Skeletal muscle satellite cell (primary cell): Measurements from ENCODE around the gene KCNMB1. TPM values are rescaled to one million over a fixed set of nuclear protein-coding genes. Genes with fewer than 3 reads are reported as not detected.

Source experiments
- H3K27me3 ChIP-seq: 2 replicates; pipeline ENCODE4 v1.7.0; 2013; ENCODE audit warnings: low read length; ENCODE audit not compliant: control insufficient read depth, insufficient read depth
- H3K36me3 ChIP-seq: 2 replicates; pipeline ENCODE4 v1.7.0; 2013; ENCODE audit warnings: mild to moderate bottlenecking, control low read depth, low read length; ENCODE audit not compliant: insufficient read depth
- H3K4me1 ChIP-seq: 2 replicates; pipeline ENCODE4 v1.7.0; 2013; ENCODE audit warnings: low read length; ENCODE audit not compliant: control insufficient read depth, insufficient read depth
- H3K4me2 ChIP-seq: 2 replicates; pipeline ENCODE4 v1.7.0; 2013; ENCODE audit warnings: mild to moderate bottlenecking, low read length
- H3K4me3 ChIP-seq: 2 replicates; pipeline ENCODE4 v1.7.0; 2013; ENCODE audit warnings: low read length
- H3K9ac ChIP-seq: 2 replicates; pipeline ENCODE4 v1.7.0; 2013; ENCODE audit warnings: mild to moderate bottlenecking, low read depth, low read length, moderate library complexity
- H3K9me3 ChIP-seq: replicated peaks from 2 replicates; pipeline ENCODE4 v1.7.0; 2013; ENCODE audit warnings: mild to moderate bottlenecking, control low read depth, low read length
- total RNA-seq: library from RNA; depleted of rRNA; stranded (reverse); fragments of >200 nt; gene quantifications from 2 replicates; pipeline ENCODE4 v1.2.3, GENCODE V29; 2012; rRNA removed

The KCNMB1 gene, protein sequence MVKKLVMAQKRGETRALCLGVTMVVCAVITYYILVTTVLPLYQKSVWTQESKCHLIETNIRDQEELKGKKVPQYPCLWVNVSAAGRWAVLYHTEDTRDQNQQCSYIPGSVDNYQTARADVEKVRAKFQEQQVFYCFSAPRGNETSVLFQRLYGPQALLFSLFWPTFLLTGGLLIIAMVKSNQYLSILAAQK
- under 0.01 TPM in 1 of 2 replicates, not detected in the other for total RNA-seq

DNA sequence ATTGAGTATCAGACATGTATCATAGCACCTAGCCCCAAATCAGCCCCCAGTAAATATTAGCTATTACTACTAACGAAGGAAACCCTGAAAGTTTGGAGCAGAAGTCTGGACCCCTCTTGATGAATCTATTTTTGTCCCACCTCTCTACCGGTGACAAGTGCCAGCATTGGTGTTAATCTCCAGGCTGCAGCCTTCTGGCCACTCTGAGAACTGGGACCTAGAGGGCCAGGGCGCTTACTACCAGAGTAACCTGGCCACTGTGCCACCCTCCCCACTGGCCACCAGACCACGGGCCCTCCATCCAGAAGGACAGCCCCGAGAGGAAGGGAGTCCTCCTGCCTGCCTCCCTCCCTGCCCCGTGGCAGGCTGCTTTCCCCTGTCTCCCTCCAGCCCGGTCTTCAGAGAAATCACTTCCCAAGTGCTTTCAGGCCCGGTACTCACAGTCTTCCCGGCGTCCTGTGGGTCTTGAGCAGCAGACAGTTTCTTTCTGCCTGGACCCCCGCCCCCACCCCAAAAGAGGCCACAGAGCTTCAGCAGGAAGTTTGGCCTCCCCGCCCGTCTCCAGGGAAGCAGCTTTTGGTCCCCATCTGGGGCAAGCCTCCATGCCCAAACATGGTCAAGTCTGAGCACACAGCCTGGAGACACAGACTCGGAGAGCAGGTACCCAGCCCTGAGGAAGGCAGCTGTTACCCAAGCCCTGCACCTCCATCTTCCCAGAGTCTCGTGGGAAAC lies at the start of gene KCNMB1:
Gene KCNMB1 (minus strand): TSS at position 550 of the 732 bp plus-strand sequence. CDS start 3,920 bp downstream, outside the sequence.
- Histone ChIP-seq H3K27me3 (no peaks in the 10 kb centered on the region), H3K9ac (no peak within 1 kb of the TSS), H3K4me3 (no peak within 1 kb of the TSS), H3K9me3 (no peaks in the 10 kb centered on the region), H3K4me1 (no peaks in the 10 kb centered on the region), H3K4me2 (no peak within 1 kb of the TSS), H3K36me3 (no peaks in the 10 kb centered on the region)

DNA sequence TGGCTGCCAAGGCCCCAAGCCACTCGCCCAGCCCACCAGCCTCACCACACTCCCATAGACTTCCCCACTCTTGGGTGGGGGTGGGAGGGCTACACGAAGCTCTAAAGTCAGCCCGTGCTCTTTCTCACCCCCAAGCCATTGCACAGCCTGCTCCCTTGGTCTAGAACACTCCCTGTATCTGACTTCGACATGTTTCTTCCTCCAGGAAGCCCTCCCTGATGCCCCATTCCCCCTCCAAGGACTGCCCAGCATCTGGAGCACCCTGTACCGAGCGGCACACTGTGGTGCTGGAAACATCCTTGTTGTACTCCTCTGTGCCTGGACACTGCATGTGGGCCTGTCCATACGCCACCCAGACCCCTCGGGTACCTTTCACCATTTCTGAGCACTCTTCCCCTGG lies 49.4 kb upstream of the KCNMB1 start:
- no peaks in the 10 kb centered on the region for H3K36me3 ChIP-seq

DNA sequence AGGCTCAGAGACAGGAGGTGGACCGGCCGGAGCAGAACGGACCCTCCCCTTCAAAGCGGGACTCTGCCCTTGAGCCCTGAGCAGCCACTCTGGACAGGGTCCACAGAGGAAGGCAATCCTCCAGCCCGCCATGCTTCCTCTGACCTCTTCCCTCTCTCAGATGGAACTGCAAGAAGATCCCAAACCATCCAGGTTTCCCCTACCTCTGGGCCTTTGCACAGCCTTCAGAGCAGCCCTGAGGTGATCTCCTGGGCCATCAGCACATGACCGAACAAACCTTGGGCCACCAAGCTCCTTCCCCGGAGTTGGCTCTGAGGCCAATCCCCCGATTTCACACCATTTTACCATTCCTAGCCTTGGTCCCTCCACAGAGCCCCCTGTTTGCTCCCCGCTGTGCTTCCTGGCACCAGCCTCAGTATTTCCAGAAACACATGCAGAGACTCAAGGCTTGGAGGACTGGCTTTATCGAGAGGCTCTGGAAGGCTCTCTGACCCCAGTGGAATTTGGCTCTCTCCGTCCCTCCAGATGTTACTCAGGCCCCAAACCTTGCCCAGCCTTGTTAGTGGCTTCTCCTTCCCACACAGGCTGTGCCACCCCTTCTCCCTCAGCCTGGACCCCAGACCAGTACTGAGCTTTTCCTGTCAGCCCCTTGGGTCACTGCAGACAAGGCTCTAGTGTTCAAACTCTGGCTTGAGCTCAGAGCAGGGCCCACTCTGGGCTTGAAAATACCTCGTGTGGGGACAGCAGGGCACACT lies 48.6 kb upstream of the KCNMB1 start:
- H3K4me1 ChIP-seq, result no peaks in the 10 kb centered on the region
- no peaks in the 10 kb centered on the region for H3K9me3 ChIP-seq
- H3K36me3 ChIP-seq, result no peaks in the 10 kb centered on the region
- H3K27me3 ChIP-seq, result no peaks in the 10 kb centered on the region
- H3K9ac ChIP-seq, result no peak overlapping the region
- H3K4me2 ChIP-seq, result no peak overlapping the region
- H3K4me3 ChIP-seq, result no peak overlapping the region

More for the DNA sequence above, 49.4 kb upstream of the KCNMB1 start:
- Histone ChIP-seq H3K4me3 (no peak overlapping the region), H3K4me2 (no peak overlapping the region), H3K4me1 (no peaks in the 10 kb centered on the region), H3K9ac (no peak overlapping the region), H3K9me3 (no peaks in the 10 kb centered on the region), H3K27me3 (no peaks in the 10 kb centered on the region)

DNA sequence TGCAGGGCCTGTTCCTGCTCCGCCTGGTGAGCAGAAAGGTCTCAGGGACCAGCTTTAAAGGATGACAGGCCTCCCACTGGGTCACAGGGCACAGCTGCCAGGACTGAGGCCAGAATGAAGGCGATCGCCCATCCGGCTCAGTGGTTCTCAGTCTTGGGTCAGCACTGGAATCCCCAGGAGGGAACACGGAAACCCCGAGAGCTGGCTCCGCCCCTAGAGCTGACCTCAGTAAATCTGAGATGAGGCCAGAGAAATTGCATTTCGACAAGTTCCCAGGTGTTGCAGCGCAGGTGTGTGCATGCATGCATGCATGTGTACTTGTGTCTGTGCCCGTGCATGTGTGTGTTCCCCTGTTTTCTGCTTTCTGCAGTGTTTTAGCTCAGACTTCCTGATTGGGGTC lies 47.2 kb upstream of the KCNMB1 start:
- Histone ChIP-seq H3K9ac (no peak overlapping the region), H3K4me1 (no peaks in the 10 kb centered on the region)

DNA sequence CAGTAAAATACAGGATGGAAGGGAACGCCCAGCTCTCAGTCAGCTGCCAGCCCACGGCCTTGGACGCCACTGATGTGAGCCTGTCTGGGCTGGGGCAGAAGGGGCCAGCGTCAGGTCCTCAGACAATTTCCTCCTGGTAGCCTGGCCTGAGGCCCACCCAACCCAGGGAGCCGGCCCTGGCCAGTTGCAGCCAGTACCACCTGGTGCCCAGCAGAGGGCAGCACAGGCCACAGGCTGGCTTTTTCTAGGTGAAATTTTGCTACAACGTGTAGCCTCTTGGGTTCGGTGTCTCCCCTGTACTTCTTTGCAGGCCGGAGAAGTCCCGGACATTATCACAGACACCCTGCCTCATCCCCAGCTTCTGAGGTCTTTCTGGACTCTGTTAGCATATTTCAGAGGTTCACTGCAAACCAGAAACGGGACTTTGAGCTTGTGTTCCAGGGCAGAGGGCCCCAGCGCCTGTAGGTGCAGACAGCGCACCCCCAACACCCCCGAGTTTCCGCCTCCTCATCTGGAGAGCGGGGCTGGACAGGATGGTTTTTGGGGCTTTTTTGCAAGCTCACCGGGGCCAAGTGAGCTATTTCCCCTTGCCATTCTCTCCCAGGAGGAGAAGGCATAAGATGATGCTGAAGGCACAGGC lies 45.9 kb upstream of the KCNMB1 start:
- H3K4me3 ChIP-seq, result no peak overlapping the region
- H3K36me3 ChIP-seq, result no peaks in the 10 kb centered on the region
- no peak overlapping the region for H3K9ac ChIP-seq
- peaks cover 18% of the 10 kb centered on the region for H3K27me3 ChIP-seq
- H3K9me3 ChIP-seq, result no peaks in the 10 kb centered on the region
- H3K4me1 ChIP-seq, result no peaks in the 10 kb centered on the region
- H3K4me2 ChIP-seq, result no peak overlapping the region

More for the DNA sequence above, 47.2 kb upstream of the KCNMB1 start:
- H3K36me3 ChIP-seq, result no peaks in the 10 kb centered on the region
- peaks cover 5% of the 10 kb centered on the region for H3K27me3 ChIP-seq
- no peak overlapping the region for H3K4me3 ChIP-seq
- no peaks in the 10 kb centered on the region for H3K9me3 ChIP-seq
- no peak overlapping the region for H3K4me2 ChIP-seq

DNA sequence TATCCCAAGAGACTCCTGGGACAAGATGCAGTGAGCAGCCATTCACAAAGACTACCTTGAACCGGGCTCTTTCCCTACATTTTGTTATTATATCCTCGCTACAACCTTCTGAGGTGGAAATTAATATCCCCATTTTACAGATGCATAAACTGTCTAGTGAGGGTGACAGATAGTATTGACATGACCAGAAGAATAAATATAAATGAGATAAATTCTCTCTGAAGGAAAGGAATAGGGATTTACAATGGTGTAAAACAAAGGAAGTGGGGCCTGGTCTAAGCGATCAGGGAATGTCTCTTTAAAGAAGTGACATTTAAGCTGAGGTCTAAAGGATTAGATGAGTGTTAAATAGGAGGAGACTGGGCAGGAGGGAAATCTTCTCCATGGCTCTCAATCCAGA lies 43.5 kb upstream of the KCNMB1 start:
- Histone ChIP-seq H3K9me3 (no peaks in the 10 kb centered on the region), H3K27me3 (peaks cover 26% of the 10 kb centered on the region), H3K4me1 (no peaks in the 10 kb centered on the region), H3K4me2 (no peak overlapping the region), H3K9ac (no peak overlapping the region), H3K4me3 (no peak overlapping the region), H3K36me3 (no peaks in the 10 kb centered on the region)

DNA sequence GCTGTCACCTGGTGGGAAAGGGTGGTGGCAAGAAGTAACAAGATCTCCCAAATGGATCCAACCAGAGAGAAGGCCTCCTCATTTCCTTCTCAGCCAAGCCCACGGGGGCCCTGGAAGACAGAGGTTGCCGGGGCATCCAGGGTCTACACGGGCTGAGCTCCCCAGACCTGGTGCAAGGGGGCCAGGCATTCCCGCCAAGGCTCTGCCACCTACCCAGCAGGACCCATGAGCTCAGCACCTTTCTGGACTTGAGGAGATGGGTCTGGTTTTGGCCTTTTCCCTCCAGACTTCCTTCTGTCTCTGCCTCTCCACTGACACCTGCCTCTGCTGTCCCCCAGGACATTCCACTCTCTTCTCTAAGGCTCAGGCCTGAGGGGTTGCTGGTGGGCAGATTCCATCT lies 42.4 kb upstream of the KCNMB1 start:
- H3K9me3 ChIP-seq, result no peaks in the 10 kb centered on the region
- H3K36me3 ChIP-seq, result no peaks in the 10 kb centered on the region
- no peak overlapping the region for H3K9ac ChIP-seq
- H3K4me2 ChIP-seq, result no peak overlapping the region
- no peak overlapping the region for H3K4me3 ChIP-seq
- H3K27me3 ChIP-seq, result peaks cover 27% of the 10 kb centered on the region
- no peaks in the 10 kb centered on the region for H3K4me1 ChIP-seq

DNA sequence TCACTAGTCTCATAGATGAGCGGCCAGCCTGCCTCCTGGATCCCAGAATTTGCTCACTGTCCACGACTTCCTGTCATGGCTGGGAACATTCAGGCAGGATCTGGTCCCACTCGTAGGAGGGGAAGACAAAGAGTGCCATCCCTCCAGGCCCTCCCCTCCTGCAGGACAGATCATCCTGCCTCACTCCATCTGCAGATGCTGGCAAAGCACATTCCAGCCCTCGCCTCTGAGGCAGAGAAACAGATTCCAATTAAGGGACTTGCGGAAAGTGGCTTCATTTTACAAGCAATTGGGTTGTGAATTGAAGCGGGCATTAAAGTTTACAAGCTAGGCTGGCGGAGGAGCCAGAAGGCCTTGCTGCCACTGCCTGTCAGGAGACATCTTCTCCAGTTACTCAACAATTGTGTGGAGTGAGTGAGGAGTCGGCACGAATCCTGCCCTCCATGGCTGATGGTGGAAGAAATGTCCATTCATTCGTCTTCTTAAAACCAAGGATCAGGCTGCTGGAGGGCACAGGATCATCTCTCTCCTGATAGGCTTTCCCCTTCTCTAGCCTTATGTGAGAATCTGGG lies 41.8 kb upstream of the KCNMB1 start:
- Histone ChIP-seq H3K9ac (no peak overlapping the region), H3K4me3 (no peak overlapping the region), H3K4me2 (no peak overlapping the region), H3K27me3 (peaks cover 27% of the 10 kb centered on the region), H3K9me3 (no peaks in the 10 kb centered on the region), H3K4me1 (no peaks in the 10 kb centered on the region), H3K36me3 (no peaks in the 10 kb centered on the region)

DNA sequence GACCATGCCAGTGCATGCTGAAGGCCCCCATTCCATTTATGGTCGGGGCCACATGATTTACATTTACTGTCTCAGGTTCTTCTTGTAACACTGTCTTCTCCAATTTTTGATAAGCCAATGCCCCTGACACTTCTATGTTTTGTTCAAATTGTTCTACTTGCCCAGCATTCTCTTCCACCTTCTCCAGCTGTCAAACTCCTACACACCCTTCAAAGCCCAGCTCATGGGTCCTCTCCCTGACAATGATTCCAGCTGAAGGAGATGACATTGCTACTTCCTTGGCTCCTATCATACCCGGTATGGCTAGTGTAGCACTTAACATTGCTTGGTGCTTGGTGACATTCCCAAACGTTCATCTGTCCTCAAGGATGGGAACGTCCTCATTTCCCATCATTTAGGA lies 41.1 kb upstream of the KCNMB1 start:
- H3K9ac ChIP-seq, result no peak overlapping the region
- H3K4me2 ChIP-seq, result no peak overlapping the region
- H3K4me1 ChIP-seq, result no peaks in the 10 kb centered on the region
- no peaks in the 10 kb centered on the region for H3K36me3 ChIP-seq
- no peaks in the 10 kb centered on the region for H3K9me3 ChIP-seq
- no peak overlapping the region for H3K4me3 ChIP-seq
- H3K27me3 ChIP-seq, result peaks cover 27% of the 10 kb centered on the region

DNA sequence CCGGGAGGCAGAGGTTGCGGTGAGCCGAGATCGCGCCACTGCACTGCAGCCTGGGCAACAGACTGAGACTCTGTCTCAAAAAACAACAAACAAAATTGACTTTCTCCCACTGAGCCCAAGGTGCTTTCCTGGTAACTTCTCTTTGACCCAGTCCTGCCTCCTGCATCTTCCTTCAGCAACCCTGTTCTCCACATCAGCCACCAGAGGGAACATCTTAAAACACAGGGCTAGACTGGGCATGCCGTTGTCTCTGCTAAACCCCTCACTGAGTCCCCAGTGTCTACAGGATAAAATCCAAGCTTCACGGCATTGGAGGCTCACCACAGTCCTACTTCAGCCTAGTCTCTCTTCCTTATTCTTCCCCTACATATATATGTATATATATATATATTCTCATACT lies 39.8 kb upstream of the KCNMB1 start:
- no peaks in the 10 kb centered on the region for H3K4me1 ChIP-seq
- no peaks in the 10 kb centered on the region for H3K9me3 ChIP-seq
- H3K4me3 ChIP-seq, result no peak overlapping the region
- H3K9ac ChIP-seq, result no peak overlapping the region
- H3K4me2 ChIP-seq, result no peak overlapping the region
- H3K36me3 ChIP-seq, result no peaks in the 10 kb centered on the region
- peaks cover 36% of the 10 kb centered on the region for H3K27me3 ChIP-seq

DNA sequence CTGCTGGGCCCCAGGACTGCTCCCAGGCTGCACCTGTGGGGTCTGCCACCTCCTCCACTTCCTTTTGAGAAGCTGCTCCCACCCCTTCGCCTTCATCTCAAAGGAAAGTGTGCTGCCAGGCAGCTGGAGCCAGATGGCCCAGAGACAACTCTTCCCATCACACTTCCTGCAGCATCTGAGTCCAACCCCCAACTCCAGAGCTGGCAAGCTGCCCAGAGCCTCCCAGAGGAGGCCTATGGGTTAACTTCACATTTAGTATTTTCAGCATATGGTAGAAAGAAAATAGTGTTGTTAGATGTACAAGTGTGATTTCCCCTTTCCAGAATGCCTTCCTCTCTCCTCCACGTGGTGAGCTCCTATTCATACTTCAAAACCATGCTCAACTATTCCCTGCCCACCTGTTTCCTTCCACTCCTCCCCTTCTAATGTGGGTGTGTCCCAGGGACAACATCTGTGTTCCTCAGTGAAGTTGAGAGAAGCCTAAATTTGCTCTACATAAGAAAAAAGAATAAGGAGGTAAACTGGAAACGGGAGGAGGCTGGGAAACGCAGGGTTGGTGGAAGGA lies 38.6 kb upstream of the KCNMB1 start:
- H3K36me3 ChIP-seq, result no peaks in the 10 kb centered on the region
- no peak overlapping the region for H3K4me2 ChIP-seq
- no peaks in the 10 kb centered on the region for H3K9me3 ChIP-seq
- peaks cover 46% of the 10 kb centered on the region for H3K27me3 ChIP-seq
- no peak overlapping the region for H3K9ac ChIP-seq
- H3K4me3 ChIP-seq, result no peak overlapping the region
- no peaks in the 10 kb centered on the region for H3K4me1 ChIP-seq
